GM04504 (cell line): Measurements from ENCODE around the gene RGL1.
A peak's percentile ranks its signal among the peaks of the same experiment; 100 is the strongest.

ENCODE experiments used
- DNase-seq: peaks from one replicate; pipeline ENCODE4 v3.0.0-alpha.2; 2012; ENCODE audit warnings: low read depth

RGL1 gene

DNA sequence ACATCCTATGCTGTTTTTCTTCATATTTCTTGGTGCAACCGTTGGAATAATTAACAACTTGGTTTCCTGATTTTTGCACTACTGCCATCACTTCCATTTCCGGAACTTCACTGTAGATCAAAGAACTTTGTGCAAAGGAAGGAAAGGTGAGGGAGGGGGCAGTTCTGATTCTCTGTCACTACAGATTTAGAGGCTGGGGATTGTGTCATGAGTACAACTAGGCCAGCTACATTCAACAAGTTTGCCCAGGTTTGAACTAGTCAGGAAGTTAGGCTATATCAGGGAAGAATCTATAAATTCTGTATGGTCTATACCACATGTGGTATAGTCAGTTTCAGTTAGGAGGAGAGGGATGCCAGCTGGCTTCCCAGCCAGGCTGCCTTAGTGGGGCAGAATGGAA, 84.2 kb downstream of the RGL1 start:
- no peak for DNase-seq

DNA sequence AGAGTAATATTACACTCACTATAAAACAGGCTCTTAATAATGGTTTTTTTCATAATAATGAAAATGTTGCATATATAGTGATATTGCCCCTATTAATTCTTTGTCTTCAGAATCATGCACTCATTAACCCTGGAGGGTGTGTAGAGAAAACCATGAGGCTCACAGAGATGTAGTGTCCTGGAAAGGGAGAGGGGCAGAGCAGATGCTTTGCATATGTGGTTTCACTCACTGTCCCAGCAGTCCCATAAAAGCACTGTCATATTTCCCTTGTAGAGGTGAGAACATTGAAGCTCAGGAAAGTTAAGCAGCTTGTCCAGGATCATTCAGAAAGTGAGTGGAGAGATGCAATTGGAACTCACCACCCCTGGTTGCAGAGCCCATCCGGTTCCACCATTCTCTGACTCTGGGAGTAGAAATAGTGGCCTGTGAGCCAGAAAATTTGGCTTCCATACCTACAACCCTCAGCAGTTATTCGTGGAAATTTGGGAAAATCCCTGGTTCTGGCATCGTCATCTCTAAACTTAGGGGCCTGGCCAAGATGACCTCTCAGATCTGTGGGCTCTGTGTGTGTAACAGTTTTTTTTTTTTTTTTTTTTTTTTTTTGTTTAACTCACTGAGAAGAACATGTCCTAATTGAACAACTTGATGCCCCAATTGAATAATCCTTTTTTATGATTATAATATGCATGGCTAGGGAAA, 86.4 kb downstream of the RGL1 start:
- DNase-seq = no peak

DNA sequence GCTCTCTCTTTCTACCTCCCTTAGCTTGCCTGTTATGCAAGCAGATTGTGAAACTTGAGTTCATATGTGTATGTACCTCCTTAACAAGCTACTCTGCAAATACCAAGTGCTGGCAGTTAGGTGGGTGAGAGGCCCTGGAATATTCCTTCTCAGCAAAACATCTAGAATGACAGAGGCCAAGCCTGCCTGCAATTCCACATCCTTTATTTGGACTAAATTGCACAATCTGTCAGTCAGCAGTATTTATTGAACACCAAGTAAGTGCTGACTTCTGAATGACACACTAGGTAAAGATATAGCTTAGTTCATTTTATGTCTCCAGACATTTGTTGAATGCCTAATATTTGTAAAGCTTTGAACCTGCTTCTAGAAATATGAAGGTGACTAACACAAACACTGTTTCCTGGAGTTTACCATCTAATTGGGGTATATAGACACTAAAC, 87.5 kb downstream of the RGL1 start:
- DNase-seq = no peak

DNA sequence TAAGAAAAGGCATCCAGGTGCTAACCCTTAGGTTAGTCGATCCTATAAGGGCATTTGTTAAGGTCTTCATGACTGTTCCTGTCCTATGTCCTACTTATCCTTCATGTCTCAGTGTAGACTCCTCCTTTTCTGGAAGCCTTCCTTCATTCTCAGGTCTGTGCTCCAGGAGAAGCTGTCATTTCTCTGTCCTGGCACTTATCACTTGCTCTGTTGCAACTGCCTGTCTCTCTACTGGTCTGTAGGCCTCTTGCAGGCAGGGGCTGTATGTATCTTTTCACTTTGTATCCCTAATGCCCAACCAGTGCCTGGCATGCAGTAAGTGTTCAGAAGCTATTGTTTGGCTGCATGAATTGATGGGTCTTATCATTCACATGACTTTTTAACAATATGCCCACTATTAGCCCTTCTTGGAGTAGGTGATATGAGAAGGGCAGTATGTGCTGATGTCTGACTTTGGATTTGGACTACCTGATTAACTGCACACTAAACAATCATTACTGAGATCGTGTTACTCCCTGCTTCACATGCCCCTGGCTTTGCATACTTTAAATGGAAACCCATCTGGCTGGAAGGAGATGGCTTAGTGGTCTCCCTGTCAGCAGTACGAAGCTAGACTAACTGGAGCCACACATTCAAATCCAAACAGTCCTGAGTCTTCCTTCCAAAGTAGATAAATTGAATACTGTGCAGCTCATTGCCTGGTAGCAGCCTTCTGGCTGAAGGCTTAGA, 88.8 kb downstream of the RGL1 start:
- no peak for DNase-seq

DNA sequence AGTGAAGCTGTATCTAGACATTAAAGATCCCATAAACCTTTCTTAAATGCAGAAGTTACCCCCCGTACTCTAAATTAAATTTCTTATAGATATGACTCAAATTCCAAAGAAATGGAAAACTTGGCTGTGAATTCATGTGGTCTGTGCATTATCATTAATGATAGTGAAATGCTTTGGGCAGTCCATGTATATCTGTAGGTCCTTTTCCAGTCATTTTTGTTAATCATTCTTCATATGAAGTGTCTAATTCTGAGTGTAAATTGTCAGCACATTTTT, 89.3 kb downstream of the RGL1 start:
- no peak for DNase-seq

DNA sequence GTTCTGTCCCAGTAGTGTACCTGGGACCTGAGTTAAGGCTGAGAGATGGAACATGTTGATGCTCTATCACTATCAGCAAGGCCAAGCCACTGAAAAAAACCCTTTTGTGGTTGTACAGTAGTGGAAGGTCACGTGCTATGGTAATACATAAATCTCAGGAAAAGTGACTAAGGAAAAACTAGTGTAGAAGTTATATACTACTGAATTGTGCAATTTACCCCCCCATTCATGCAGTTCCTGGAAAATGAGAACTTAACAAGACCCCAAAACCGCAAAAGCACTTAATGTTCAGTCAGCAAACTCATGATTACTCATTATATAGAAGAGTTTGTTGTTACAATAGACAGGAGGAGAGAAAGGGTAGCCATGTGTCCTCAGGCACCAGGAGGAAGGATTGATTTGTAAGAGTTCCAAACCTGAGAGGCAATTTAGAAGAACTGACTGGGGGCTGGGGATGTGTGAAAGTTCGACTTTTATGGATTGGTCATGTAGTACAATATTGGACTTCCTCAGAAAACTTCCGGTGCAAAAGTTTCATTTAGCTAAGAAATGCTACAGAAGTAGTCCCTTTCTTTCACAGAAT, 91.6 kb downstream of the RGL1 start:
- no peak for DNase-seq

DNA sequence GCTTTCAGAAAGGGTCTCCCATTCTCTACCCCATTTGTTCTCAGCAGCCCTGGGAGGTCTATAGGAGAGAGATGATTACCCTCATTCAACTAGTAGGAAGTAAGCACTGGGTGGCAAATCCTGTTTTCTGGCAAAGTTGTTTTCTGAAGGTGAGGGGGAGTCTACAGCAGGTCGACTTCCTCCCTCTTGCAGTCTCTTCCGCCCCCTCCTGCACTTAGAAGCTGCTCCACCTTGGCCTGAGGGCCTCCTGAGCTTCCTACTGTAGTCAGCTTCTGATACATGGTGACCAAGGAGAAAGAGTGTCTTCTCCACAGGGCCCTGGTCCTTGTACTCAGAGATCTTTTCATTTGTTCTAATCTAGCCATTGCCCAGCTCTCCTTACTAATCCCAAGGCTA, 93.1 kb downstream of the RGL1 start:
- DNase-seq = no peak

DNA sequence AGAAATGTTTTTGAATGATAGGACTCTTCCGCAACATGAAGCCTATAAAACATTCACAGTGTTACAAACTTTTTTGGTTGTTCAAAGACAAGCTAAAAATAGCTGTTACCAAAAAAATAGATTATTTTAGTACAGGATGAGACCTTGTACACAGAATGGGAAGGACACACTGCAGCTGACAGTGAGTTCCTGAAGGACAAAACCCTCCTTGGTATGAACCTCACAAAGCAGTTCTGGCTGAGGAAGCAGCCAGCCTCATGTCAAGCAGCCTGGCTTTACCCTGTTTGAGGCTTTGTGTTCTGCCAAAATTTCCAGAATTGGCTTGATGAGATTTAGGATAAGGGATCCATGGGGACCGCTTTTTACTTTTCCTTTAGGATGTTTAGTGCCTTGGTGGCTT, 93.7 kb downstream of the RGL1 start:
- DNase-seq = no peak

DNA sequence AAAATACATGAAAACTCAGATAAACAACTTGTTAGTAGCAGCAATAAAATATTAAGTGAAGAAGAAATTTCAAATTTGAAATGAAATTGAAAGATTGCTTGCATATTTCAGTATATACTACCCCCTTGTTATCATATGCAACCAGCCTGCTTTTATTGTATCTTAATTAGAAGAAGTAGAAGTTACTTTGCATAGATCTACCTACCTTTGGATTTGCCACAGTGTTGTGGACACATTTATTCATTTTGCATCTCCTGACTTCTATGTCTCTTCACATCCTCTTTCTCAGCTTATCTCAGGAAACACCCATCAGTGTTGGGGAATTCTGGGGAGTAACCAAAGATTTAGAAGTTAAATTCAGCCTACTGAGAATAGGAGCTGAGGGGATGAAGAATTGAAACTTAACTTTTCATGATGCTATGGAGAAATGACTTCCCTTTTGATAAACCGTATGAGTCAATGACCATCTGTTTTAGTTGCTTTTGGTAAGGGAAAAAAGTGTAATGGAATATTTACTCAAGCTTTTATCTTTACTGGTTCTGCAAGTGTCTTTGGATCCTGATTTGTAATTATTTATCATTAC, 96.9 kb downstream of the RGL1 start:
- DNase-seq = no peak

DNA sequence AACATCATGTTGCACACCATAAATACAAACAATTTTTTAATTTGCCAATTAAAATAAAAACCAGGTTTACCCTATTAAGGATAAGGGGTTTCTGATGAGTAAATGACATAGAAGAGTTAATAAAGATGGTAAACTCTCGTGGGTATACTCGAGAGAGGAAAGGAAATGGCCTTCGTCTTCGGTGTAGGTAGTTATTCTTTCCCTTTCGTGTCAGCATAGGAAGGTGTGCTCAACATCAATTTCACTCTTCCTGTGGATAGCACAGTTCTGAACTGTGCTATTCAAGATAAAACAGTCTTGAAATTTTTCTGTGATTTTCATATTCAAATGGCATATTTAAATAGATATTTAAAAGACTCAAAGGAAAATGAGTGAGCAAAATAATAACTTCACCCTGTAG, 98.2 kb downstream of the RGL1 start:
- no peak for DNase-seq

DNA sequence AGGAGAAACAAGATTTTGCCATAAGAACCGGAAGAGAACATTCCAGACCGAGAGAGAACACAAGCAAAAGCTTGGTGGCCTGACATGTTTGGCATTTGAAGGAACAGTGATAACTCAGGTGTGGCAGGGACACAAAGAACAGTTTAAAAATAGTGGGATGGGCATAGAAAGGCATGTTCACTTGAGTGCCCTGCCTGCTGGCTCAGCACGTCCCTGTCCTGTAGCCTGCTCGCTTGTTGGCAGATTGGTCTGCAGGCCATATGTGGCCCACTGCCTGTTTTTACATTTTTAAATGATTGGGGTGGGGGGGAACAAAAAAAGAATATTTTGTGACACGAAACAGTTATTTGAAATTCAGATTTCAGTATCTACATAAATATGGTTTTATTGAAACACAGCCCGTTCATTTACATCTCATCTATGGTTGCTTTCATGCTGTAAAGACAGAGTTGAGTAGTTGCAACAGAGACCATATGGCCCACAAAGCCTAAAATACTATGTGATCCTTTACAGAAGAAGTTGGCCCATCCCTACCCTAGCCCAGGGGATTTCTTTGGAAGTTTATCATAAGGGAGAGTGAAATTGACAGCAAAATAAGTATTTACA, 100.7 kb downstream of the RGL1 start:
- no peak for DNase-seq

DNA sequence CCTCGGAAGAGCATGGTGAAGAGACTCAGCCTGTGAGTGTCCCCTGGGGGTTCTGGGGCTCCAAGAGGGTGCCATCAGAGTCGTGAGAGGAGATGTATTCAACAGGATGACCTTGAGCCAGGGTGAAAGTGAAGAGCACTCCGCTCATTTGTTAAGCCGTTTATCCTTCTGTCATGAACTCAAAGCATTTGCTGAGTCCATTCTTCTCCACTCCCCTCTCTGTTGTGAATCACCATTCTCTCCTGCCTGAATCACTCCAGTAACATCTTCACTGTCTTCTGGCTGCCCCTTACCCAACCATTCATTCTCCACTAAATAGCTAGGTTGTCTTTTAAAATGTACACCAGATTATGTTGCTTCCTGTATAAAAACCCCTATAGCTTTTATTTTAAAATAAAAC, 102.2 kb downstream of the RGL1 start:
- no peak for DNase-seq

DNA sequence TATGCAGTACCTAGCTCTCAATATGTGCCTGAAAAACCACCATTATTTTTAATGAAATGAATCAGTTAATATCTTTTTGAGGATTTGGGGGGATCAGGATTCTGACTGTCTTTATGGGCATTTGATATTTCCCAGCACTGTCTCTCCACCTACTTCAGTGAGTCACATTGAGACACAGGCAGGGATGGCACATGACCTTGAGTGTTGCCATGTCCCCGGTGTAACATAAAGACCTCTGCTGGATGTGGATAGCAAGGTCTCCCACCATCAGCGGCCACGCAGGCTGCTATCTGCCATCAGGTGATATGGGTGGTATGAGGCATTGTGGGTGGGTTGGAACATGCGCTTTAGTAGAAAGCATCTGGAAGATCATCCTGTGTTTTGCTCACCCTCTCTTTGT, 103.2 kb downstream of the RGL1 start:
- no peak for DNase-seq

DNA sequence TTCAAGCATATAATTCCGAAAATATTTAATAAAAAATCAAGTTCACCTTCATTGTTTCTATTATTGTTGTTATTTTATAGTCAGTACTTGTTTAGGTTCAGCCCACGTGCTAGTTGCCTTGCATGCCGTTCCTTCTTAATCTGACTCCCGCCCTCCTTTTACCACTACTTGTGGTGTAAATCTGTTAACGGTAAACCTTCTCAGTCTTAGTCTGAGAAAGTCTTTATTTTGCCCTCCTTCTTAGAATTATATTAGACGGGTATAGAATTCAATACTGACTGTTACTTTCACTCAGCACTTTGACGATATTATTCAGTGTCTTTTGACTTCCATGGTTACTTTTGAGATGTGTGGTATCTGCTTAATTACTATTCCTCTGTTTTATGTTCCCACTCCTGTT, 104.8 kb downstream of the RGL1 start:
- no peak for DNase-seq

DNA sequence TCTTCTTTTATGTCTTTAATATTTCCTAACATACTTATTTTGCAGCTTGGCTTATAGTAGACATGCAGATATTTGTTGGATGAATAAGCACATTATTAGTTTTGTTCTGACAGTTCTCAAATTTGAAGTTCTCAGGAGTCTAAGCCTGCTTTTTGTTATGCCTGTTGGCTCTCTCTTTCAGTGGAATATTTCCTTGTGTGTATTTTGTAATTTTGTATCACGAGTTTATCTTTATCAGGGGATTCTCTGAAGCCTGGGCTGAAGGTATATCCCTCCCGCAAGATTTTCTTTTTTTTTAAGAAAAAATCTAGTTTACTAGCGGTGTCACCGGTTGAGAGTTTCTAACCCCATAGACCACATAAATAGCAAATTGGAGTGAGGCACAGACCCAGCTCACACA, 105.9 kb downstream of the RGL1 start:
- no peak for DNase-seq

DNA sequence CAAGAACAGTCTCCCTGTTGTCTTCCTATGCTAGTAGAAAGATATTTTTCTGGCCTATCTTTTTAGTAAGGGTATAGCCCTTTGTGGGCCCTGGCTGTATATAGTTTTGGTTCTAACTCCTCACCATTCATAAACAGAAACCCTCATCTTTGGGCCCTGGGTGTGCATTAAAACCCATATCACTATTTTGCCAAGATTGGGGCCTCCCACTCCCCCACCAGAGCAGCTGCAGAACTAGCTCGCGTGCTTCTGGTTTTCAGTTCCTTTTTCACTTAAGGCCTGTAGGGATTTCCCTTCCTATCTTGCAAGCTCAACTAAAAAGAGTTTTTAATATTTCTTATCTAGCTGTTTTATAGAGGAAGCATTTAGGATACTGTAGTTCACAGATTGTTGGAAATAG, 106.4 kb downstream of the RGL1 start:
- DNase-seq = no peak

DNA sequence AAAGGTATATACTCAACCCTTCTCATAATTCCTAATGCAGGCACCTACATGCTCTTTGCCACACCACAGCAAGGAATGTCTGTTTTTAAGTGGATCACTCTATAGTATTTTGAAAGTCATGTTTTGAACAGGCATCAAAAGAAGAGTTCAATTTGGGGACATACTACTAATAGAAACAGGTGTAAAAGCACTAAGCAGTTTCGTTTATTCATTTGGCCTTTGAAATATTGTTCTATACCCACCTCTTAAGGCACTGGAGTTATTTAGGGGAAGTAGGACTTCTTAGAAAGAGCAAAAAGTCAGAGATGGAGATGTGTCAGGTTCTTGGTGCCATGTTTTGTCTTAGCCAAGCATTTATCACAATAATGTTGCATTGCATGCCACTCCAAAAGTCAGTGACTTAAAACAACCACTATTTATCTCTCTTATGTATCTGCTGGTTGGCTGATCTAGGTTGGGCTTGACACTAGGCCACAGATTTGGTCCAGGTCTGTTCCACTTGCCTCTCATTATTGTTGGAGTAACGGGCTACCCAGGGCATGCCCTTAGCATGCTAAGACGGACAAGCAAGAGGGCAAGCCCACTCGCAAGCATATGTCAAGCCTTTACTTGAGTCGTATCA, 107.5 kb downstream of the RGL1 start:
- no peak for DNase-seq

DNA sequence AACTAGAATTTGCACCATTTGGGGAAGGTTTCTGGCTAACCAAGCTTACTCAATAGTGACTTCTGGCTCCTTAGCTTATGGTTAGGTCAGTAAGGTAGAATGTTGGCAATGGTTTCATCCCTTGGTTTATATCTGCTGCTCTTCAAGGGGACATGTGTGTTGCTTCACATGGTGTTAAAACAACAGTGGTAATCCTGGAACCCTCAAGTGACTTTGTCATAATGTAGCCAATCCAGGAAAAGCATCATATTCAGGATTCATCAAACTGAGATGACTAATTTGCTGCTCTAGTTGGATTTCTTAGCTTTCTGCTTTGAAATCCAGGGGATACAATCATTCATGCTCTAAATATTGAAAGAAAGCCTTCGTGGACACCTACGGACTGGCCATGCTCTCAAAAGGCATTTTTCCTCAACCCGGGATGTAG, 108.7 kb downstream of the RGL1 start:
- DNase-seq = peak; percentile 22

DNA sequence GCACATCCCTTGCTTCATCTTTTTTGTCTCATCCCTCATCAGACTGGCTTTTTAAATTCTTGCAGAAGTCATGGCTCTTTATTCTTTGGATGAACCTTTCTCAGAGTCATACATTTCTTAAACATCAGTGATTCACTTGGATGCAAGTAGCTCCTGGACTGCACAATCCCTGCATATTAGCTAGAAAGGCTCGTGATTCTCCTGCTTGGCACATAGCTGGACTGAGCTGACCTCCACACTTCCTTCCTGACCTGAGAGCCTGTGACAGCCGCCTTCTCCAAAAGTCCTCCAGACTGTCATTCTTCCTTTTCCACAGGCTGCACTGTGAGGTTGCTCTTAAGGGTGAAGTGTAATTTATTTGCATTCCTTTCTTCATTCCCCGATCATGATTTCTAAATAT, 109.4 kb downstream of the RGL1 start:
- peak; percentile 24 for DNase-seq

DNA sequence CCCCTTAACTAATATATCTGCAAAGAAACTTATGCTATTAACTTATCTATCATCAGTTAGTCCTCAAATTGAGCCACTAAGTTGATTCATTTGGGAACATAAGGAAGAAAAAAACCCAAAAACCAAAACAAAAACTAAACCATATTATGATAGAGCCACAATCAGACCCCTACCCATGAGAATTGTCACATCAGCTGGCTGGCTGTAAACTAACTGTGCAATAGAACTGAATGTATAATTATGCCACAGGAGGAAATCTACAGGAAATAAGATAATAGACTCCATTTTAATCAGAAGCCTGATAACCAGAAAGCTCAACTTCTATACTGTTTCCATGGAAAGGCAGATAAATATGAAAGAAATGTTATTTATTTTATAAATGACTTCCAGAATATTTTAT, 110.0 kb downstream of the RGL1 start:
- DNase-seq = no peak

DNA sequence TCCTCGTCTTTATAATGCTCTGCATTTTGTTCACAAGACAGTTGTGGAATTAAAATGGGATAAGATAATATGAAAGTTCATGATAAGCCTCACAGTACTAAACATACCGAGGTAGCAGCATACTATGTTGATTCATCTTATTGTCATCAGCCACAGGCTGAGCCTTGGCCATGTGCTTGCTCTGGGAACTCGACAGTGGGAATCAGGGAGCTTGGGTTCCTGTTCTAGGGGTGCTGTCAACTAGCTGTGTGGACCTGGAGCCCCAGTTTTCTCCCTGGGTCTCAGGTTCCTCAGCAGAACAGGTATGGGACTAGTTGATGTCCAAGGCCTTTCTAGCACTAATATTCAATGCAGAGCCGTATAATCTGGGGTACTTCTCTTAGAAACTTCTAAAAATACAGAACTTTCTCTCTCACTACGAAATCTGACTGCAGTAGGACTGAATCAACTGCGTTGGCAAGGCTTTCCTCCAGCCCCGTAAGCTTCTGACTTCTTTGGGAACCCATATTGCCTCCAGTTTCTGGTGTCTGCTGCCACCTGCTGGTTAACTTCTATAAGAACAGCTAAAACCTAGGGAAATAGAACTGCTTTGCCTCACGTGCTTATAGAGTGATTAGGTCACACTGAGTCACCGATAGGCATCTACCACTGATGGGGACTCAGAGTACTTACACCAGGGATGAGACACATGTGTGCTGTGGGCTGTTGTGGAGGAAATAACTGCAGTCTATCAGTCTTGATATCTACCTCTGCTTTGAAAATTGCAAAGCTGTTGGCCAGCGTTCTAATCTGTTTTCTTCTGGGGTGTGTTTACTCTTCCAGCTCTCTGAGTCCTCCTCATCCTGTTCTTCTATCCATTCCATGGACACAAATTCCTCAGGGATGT, 110.9 kb downstream of the RGL1 start:
- peak; percentile 98 for DNase-seq

DNA sequence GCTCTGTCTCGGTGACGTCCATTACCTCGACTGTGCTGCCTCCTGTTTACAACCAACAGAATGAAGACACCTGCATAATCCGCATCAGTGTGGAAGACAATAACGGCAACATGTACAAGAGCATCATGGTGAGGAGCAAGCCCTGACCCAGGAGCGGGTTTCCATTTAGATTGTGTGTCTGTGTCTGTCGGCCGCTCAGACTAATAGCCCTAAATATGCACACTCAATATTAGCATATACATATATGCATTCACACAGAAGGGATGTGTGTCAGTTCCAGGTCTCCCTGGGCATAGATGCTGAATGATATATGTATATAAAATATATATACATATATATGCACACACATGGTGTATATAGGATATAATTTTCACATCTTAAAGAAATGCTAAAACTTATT, 111.7 kb downstream of the RGL1 start:
- no peak for DNase-seq
